GM12892 (cell line): ENCODE data around the gene MOB2.

Experiments
- POLR2A ChIP-seq: IDR thresholded peaks from 2 replicates; pipeline ENCODE4 v1.6.1; 2011; ENCODE audit warnings: low read depth, low read length, control low read depth
- POLR2AphosphoS5 ChIP-seq: IDR thresholded peaks from 2 replicates; pipeline ENCODE4 v1.6.1; 2011; ENCODE audit warnings: low read depth, low read length, control low read depth
- TAF1 ChIP-seq: IDR thresholded peaks from 2 replicates; pipeline ENCODE4 v1.6.1; 2011; ENCODE audit warnings: low read depth, mild to moderate bottlenecking, control low read depth, low read length, borderline replicate concordance

- TF ChIP-seq POLR2A (no peak), TAF1 (no peak), POLR2AphosphoS5 (no peak)
Observed at GRCh38 chr11:1493650-1494244, 7.2 kb upstream of the MOB2 start.
